ENCODE measurements around the gene OSCP1.
A peak's percentile ranks its signal among the peaks of the same experiment; 100 is the strongest.

OSCP1 gene

GRCh38 chr1:36400825-36401601, 49.2 kb downstream of the OSCP1 start:
- no peak for DNase-seq

- no peak for DNase-seq
Observed at GRCh38 chr1:36400514-36400824, 49.8 kb downstream of the OSCP1 start.

GRCh38 chr1:36398370-36398977, 51.8 kb downstream of the OSCP1 start:
- no peak for DNase-seq

GRCh38 chr1:36397378-36398230, 52.6 kb downstream of the OSCP1 start, which contains the start of gene LSM10:
TSS of gene LSM10 (minus strand) at chr1:36397908. CDS start at chr1:36394129, 3,779 bp downstream.
- DNase-seq: peak; percentile 99

- DNase-seq: no peak
Observed at GRCh38 chr1:36397083-36397377, 53.2 kb downstream of the OSCP1 start.

GRCh38 chr1:36396359-36396758, 53.9 kb downstream of the OSCP1 start:
- DNase-seq: no peak

- no peak for DNase-seq
Observed at GRCh38 chr1:36393686-36394085, 56.6 kb downstream of the OSCP1 start.

- no peak for DNase-seq
Observed at GRCh38 chr1:36392836-36393235, 57.4 kb downstream of the OSCP1 start.

- DNase-seq: no peak
Observed at GRCh38 chr1:36391271-36391670, 59.0 kb downstream of the OSCP1 start.

GRCh38 chr1:36390411-36390810, 59.8 kb downstream of the OSCP1 start:
- DNase-seq: no peak

- DNase-seq: no peak
Observed at GRCh38 chr1:36389999-36390398, 60.3 kb downstream of the OSCP1 start.

- no peak for DNase-seq
Observed at GRCh38 chr1:36389261-36389660, 61.0 kb downstream of the OSCP1 start.

- DNase-seq: peak; percentile 31
Observed at GRCh38 chr1:36387141-36387949, 62.9 kb downstream of the OSCP1 start.

- peak; percentile 99 for DNase-seq
Observed at GRCh38 chr1:36386265-36387140, 63.7 kb downstream of the OSCP1 start.

- peak; percentile 100 for DNase-seq
Observed at GRCh38 chr1:36385410-36386264, 64.6 kb downstream of the OSCP1 start, which contains the start of gene STK40. TSS of gene STK40 (minus strand) at chr1:36385924. CDS start at chr1:36361332, 24,592 bp downstream.

- peak; percentile 90 for DNase-seq
Observed at GRCh38 chr1:36384542-36385409, 65.5 kb downstream of the OSCP1 start.

- no peak for DNase-seq
Observed at GRCh38 chr1:36383240-36383639, 67.0 kb downstream of the OSCP1 start.

GRCh38 chr1:36382669-36383068, 67.6 kb downstream of the OSCP1 start:
- DNase-seq: no peak

- no peak for DNase-seq
Observed at GRCh38 chr1:36382231-36382630, 68.0 kb downstream of the OSCP1 start.

- no peak for DNase-seq
Observed at GRCh38 chr1:36381405-36381804, 68.8 kb downstream of the OSCP1 start.
